ENCODE results near the gene FGF14. TPM values are rescaled to one million over a fixed set of nuclear protein-coding genes. Genes with fewer than 3 reads are reported as not detected.
A peak's percentile ranks its signal among the peaks of the same experiment; 100 is the strongest.

The FGF14 gene
- total RNA-seq, 2 experiments from 2014 or later, result not detected

DNA sequence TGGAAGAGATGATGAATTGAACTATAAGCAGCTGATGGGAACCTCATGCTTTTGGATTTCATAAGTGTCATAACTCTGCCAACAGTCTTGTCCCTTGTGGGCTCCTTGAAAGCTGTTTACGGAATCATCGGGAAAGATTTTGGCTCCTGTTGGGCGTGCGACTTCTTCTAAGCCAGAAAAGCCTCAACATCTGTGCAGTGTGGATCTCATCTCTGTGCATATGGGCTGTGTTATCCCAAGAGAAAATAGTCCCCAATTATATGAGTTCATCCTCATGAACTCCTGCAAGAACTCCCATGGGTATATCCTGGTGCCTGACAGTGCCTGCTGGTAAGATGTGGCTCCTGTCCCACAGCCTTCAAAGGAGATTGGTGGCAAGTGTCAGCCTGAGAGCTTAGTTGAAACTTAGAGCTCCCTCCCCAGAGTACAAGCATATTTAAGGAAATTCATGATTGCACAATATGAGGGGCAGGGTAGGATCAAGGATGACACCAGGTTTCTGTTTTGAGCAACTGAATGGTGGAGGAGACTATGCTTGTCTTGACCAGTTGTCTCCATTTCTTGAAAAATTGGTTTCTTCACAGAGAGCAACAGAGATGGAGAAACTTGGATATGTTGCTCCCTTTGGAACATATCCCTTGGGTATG is 705.9 kb downstream of the FGF14 start:
- Mint-ChIP-seq H3K4me3 (no peak overlapping the region), H3K9me3 (ENCODE audit: low read depth) (no peaks in the 10 kb centered on the region), H3K27me3 (peaks cover 1% of the 10 kb centered on the region), H3K27ac (no peak overlapping the region), H3K36me3 (ENCODE audit: low read depth) (no peaks in the 10 kb centered on the region), H3K4me1 (no peaks in the 10 kb centered on the region)
- DNase-seq (no peak), ATAC-seq (no peak)
- CTCF ChIA-PET, result no interaction called here
- intact Hi-C loops (cut with DNase I, micrococcal nuclease), result no loop called here
- POLR2A ChIA-PET, result no interaction called here

- CTCF ChIA-PET, result no interaction called here
- H3K9me3 Mint-ChIP-seq (ENCODE audit: low read depth), result no peaks in the 10 kb centered on the region
- DNase-seq, result no peak
- no peaks in the 10 kb centered on the region for H3K36me3 Mint-ChIP-seq (ENCODE audit: low read depth)
- no peak for ATAC-seq
- H3K4me3 Mint-ChIP-seq, result no peak overlapping the region
- no peaks in the 10 kb centered on the region for H3K4me1 Mint-ChIP-seq
- peaks cover 5% of the 10 kb centered on the region for H3K27me3 Mint-ChIP-seq
- H3K27ac Mint-ChIP-seq, result no peak overlapping the region
- intact Hi-C loops (cut with DNase I, micrococcal nuclease), result no loop called here
- POLR2A ChIA-PET, result no interaction called here
These were observed 710.4 kb downstream of the FGF14 start for GRCh38 chr13:101691341-101691860.

DNA sequence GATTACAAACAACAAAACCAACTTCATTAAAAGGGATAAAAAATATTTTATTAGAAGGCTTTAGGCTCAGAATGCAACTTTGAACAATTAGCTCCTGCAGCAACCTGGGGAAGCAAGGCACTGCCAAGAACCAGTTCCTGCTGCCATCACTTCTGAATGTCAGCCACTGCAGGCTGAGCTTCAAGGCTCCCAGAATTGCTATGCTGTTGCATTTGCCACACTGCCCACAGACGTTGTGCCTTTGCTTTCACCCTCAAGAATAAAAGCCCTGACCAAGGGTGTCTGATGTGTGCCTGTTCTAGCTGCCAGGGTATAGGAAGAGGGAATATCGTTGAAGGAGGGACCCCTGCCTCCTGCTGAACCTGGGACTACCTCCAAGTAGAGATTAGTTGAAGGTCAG is 711.0 kb downstream of the FGF14 start:
- ChIA-PET POLR2A (no interaction called here), CTCF (no interaction called here)
- DNase-seq, result no peak
- H3K36me3 Mint-ChIP-seq (ENCODE audit: low read depth), result no peaks in the 10 kb centered on the region
- ATAC-seq, result no peak
- H3K9me3 Mint-ChIP-seq (ENCODE audit: low read depth), result no peaks in the 10 kb centered on the region
- H3K4me3 Mint-ChIP-seq, result no peak overlapping the region
- H3K27ac Mint-ChIP-seq, result no peak overlapping the region
- intact Hi-C loops (cut with DNase I, micrococcal nuclease), result no loop called here
- peaks cover 5% of the 10 kb centered on the region for H3K27me3 Mint-ChIP-seq
- H3K4me1 Mint-ChIP-seq, result no peaks in the 10 kb centered on the region

- DNase-seq (no peak), ATAC-seq (no peak)
- no peak overlapping the region for H3K27ac Mint-ChIP-seq
- CTCF ChIA-PET, result no interaction called here
- H3K9me3 Mint-ChIP-seq (ENCODE audit: low read depth), result no peaks in the 10 kb centered on the region
- no peak overlapping the region for H3K4me3 Mint-ChIP-seq
- H3K4me1 Mint-ChIP-seq, result no peaks in the 10 kb centered on the region
- H3K36me3 Mint-ChIP-seq (ENCODE audit: low read depth), result no peaks in the 10 kb centered on the region
- intact Hi-C loops (cut with DNase I, micrococcal nuclease), result no loop called here
- H3K27me3 Mint-ChIP-seq, result peaks cover 16% of the 10 kb centered on the region
- POLR2A ChIA-PET, result no interaction called here
These were observed 715.8 kb downstream of the FGF14 start for GRCh38 chr13:101686003-101686402.

- H3K9me3 Mint-ChIP-seq (ENCODE audit: low read depth), result no peaks in the 10 kb centered on the region
- no peak overlapping the region for H3K4me3 Mint-ChIP-seq
- ATAC-seq, result no peak
- no peaks in the 10 kb centered on the region for H3K36me3 Mint-ChIP-seq (ENCODE audit: low read depth)
- H3K27ac Mint-ChIP-seq, result no peak overlapping the region
- no peaks in the 10 kb centered on the region for H3K4me1 Mint-ChIP-seq
- CTCF ChIA-PET, result no interaction called here
- intact Hi-C loops (cut with DNase I, micrococcal nuclease), result no loop called here
- DNase-seq, result no peak
- POLR2A ChIA-PET, result no interaction called here
- H3K27me3 Mint-ChIP-seq, result peaks cover 12% of the 10 kb centered on the region
These were observed 720.0 kb downstream of the FGF14 start for GRCh38 chr13:101681834-101682233.

DNA sequence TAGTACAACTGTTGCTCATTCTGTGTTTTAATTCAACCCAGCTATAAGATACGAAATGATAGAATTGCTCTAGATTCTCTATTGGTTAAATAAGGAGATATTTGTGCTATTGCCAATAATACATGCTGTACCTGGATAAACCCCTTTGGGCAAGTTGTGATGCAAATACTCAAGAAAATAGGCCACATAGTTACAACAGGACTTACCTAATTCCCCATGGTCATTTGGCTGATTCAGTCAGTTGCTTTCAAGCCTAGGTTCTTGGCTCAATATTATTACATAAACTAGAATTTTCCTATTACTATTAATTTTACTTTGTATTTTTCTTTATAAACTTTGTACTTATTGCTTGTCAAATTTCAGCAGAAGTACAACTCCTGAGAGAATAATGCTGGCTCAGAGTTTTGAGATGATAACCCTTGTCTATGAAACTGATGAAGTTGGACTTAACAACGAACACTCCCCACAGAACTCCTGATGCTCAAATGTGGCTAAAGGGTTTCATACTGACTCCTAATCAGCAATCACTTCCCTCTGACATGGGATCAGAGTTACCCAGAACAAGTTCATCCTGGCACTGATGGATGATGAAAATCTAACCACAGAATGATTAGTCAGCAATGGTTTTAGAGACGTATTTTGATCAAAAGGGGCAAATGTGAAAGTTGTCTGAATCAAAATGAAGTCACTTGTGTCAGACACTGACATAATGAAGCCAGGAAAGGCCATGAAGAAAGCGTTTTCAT is 728.3 kb downstream of the FGF14 start:
- Mint-ChIP-seq H3K4me1 (no peaks in the 10 kb centered on the region), H3K27me3 (no peaks in the 10 kb centered on the region), H3K4me3 (no peak overlapping the region), H3K36me3 (ENCODE audit: low read depth) (no peaks in the 10 kb centered on the region), H3K27ac (no peak overlapping the region), H3K9me3 (ENCODE audit: low read depth) (peaks cover 4% of the 10 kb centered on the region)
- ChIA-PET POLR2A (no interaction called here), CTCF (interaction anchor here (0.9 kb wide), 1 partner anchor 378 kb away, joined by 3 read pairs; no protein-coding TSS in a partner anchor)
- ATAC-seq, result peak; percentile 23
- intact Hi-C loops (cut with DNase I, micrococcal nuclease), result no loop called here
- no peak for DNase-seq

DNA sequence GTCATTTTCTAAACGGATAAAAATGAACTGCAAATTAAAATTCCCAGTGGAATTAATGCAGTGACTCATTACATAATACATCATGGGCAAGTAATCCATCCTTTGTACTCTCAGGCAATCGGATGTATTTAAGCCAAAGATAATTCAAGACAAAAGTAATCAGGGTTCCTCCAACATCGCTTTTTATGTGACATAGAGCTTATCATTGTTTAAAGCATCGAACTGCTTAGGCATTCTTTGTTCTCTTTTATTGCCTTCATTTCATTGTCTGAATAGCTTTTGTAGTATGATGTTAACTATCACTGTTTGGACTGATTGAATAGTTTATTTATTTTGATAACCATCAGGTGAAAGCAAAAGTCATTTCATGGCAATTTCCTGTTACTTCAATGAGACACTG is 740.0 kb downstream of the FGF14 start:
- DNase-seq, result no peak
- ATAC-seq, result no peak
- peaks cover 8% of the 10 kb centered on the region for H3K27me3 Mint-ChIP-seq
- ChIA-PET CTCF (interaction anchor here (1.5 kb wide), 1 partner anchor 27 kb away, joined by 4 read pairs; no protein-coding TSS in a partner anchor), POLR2A (no interaction called here)
- intact Hi-C loops (cut with DNase I, micrococcal nuclease), result no loop called here
- no peak overlapping the region for H3K4me3 Mint-ChIP-seq
- no peak overlapping the region for H3K27ac Mint-ChIP-seq
- H3K4me1 Mint-ChIP-seq, result no peaks in the 10 kb centered on the region
- H3K36me3 Mint-ChIP-seq (ENCODE audit: low read depth), result no peaks in the 10 kb centered on the region
- no peaks in the 10 kb centered on the region for H3K9me3 Mint-ChIP-seq (ENCODE audit: low read depth)

Small RNA genes within 50 kb of the gene (microRNA-seq; reads per million reads assigned to microRNA genes)
- not detected for gene MIR2681 (ENCODE audit: borderline replicate concordance)
- not detected for gene MIR4705 (ENCODE audit: borderline replicate concordance)

Other genes starting within 250 kb of the FGF14 start
- gene TPP2, start 194.9 kb upstream of the FGF14 start, total RNA-seq, result 10 to 100 TPM; 75.2 to 77.0 TPM

Measured in activated CD4-positive, alpha-beta T cell treated with anti-CD3 and anti-CD28 coated beads for 36 hours (primary cell).